Left lung (tissue), 10 donors: ENCODE data around the gene TMC1. TPM values are rescaled to one million over a fixed set of nuclear protein-coding genes. Genes with fewer than 3 reads are reported as not detected.

Experiments
- ATAC-seq: fragments of 200-7000 bp; cut with Tn5 transposase; one replicate; pipeline ENCODE4 v1.9.1; 2020; ENCODE audit warnings: moderate library complexity
- DNase-seq, 4 donors: peaks; one replicate each; pipeline ENCODE4 v3.0.0-alpha.2; 2013 to 2020
- H3K27ac ChIP-seq, 2 donors: fragments of 200-600 bp; sonication (generic) in 1 of 2; one replicate each; pipeline versions ENCODE4 v1.5.0 to v1.8.0; 2020 to 2021
- H3K27me3 ChIP-seq, 2 donors: fragments of 200-600 bp; sonication (generic) in 1 of 2; one replicate each; pipeline versions ENCODE4 v1.5.0 to v1.8.0; 2020 to 2021
- H3K36me3 ChIP-seq, 2 donors: fragments of 200-600 bp; sonication (generic) in 1 of 2; one replicate each; pipeline versions ENCODE4 v1.5.0 to v1.8.0; 2020 to 2021
- H3K4me1 ChIP-seq, 2 donors: fragments of 200-600 bp; one replicate each; pipeline ENCODE4 v1.8.0; 2021
- H3K4me3 ChIP-seq, 2 donors: fragments of 200-600 bp; sonication (generic) in 1 of 2; one replicate each; pipeline versions ENCODE4 v1.5.0 to v1.8.0; 2020 to 2021; ENCODE audit warnings: mild to moderate bottlenecking in 1 of 2
- H3K9me3 ChIP-seq, 2 donors: fragments of 200-600 bp; sonication (generic) in 1 of 2; one replicate each; pipeline versions ENCODE4 v1.5.0 to v1.8.0; 2020 to 2021
- CTCF ChIP-seq, 2 donors: fragments of 200-600 bp; sonication (generic) in 1 of 2; IDR thresholded peaks; one replicate each; pipeline versions ENCODE4 v1.5.0 to v1.8.0; 2021; ENCODE audit warnings: antibody characterized with exemption in 2 of 2
- intact Hi-C, 2 donors: fragments of 100-400 bp; cut with DNase I; formaldehyde crosslinking; loops; one replicate each; pipeline versions ENCODE4 v1.11.2 to v1.14.2; 2022
- polyA plus RNA-seq, 6 donors: library from polyadenylated mRNA; unstranded; fragments of 120-200 nt; gene quantifications; one replicate each; pipeline ENCODE4 v1.2.1, GENCODE V29; 2013; ENCODE audit not compliant: insufficient read length in 6 of 6
- total RNA-seq, 2 donors: library from RNA; stranded (reverse); fragmentation: NEBNext Ultra II Directional; extraction: Animal tissue kit (Norgen Biotek cat#: 25700); gene quantifications; one replicate each; pipeline ENCODE4 v1.2.1, GENCODE V29; 2021
- donor health status: DM: no; HTN: yes; CAD: no.
- donor health status: DM: no; HTN: no; CAD: no.

Gene TMC1
- total and polyA plus RNA-seq, 8 donors = 0.26 to 0.81 (median 0.55) TPM; not detected in 1

- H3K36me3 ChIP-seq = no peaks in the 10 kb centered on the region
- no peak overlapping the region for H3K4me3 ChIP-seq
- peaks cover 7 to 41% of the 10 kb centered on the region in 2 donors for H3K4me1 ChIP-seq
- intact Hi-C loops = loop anchor here in 1 of 2 donors (10.0 kb wide), 1 partner anchor 227 kb away; no protein-coding TSS in a partner anchor
- H3K27ac ChIP-seq = no peak overlapping the region
- DNase-seq (no peak), ATAC-seq (no peak)
- no peaks in the 10 kb centered on the region for H3K27me3 ChIP-seq
- TF ChIP-seq CTCF (IDR thresholded peaks at IDR 0.05) = no peak
- no peaks in the 10 kb centered on the region for H3K9me3 ChIP-seq
These were observed 60.3 kb downstream of the TMC1 start for GRCh38 chr9:72581694-72582093.

GRCh38 chr9:72583370-72583769 is 62.0 kb downstream of the TMC1 start:
- H3K27ac ChIP-seq = no peak overlapping the region
- intact Hi-C loops = loop anchor here in 1 of 2 donors (10.0 kb wide), 1 partner anchor 229 kb away; no protein-coding TSS in a partner anchor
- no peaks in the 10 kb centered on the region for H3K9me3 ChIP-seq
- no peak for ATAC-seq
- DNase-seq = no peak
- H3K4me1 ChIP-seq = peaks cover 0 to 36% of the 10 kb centered on the region in 2 donors
- H3K36me3 ChIP-seq = no peaks in the 10 kb centered on the region
- H3K4me3 ChIP-seq = no peak overlapping the region
- H3K27me3 ChIP-seq = no peaks in the 10 kb centered on the region
- TF ChIP-seq CTCF (IDR thresholded peaks at IDR 0.05) = no peak

- TF ChIP-seq CTCF (IDR thresholded peaks at IDR 0.05) = no peak
- no peak overlapping the region for H3K4me3 ChIP-seq
- H3K27me3 ChIP-seq = no peaks in the 10 kb centered on the region
- H3K36me3 ChIP-seq = no peaks in the 10 kb centered on the region
- intact Hi-C loops = loop anchor here in 1 of 2 donors (10.0 kb wide), 1 partner anchor 232 kb away; no protein-coding TSS in a partner anchor
- peak overlapping the region in 1 of 2 donors; percentile 53 for H3K27ac ChIP-seq
- DNase-seq (peak in 1 of 4 donors; percentile 50), ATAC-seq (peak; percentile 73)
- peaks cover 0 to 48% of the 10 kb centered on the region in 2 donors for H3K4me1 ChIP-seq
- no peaks in the 10 kb centered on the region for H3K9me3 ChIP-seq
These were observed 65.2 kb downstream of the TMC1 start for GRCh38 chr9:72586388-72587130.

GRCh38 chr9:72588336-72588735 is 66.9 kb downstream of the TMC1 start:
- no peak for TF ChIP-seq CTCF (IDR thresholded peaks at IDR 0.05)
- Histone ChIP-seq H3K9me3 (no peaks in the 10 kb centered on the region), H3K4me1 (peaks cover 0 to 57% of the 10 kb centered on the region in 2 donors), H3K36me3 (no peaks in the 10 kb centered on the region), H3K27ac (no peak overlapping the region), H3K4me3 (no peak overlapping the region), H3K27me3 (no peaks in the 10 kb centered on the region)
- intact Hi-C loops = loop anchor here in 1 of 2 donors (10.0 kb wide), 1 partner anchor 234 kb away; no protein-coding TSS in a partner anchor
- peak in 1 of 4 donors; percentile 24 for DNase-seq
- ATAC-seq = no peak
